Smooth muscle cell (in vitro differentiated cells): ENCODE measurements around the gene TMEM38B. TPM values are rescaled to one million over a fixed set of nuclear protein-coding genes. Genes with fewer than 3 reads are reported as not detected.
A peak's percentile ranks its signal among the peaks of the same experiment; 100 is the strongest.

Experiments
- DNase-seq: peaks from one replicate; lab custom pipeline; 2025; ENCODE audit not compliant: unreplicated experiment; lab: John Stamatoyannopoulos, UW
- H2AFZ ChIP-seq: fragments of 200-600 bp; sonication (generic); 2 replicates; pipeline ENCODE4 v1.6.0; 2016; ENCODE audit warnings: antibody characterized with exemption, low read depth, mild to moderate bottlenecking
- H3F3A ChIP-seq: fragments of 200-600 bp; sonication (generic); 2 replicates; pipeline ENCODE4 v1.6.0; 2017; ENCODE audit warnings: antibody characterized with exemption, low read depth
- H3K27ac ChIP-seq: fragments of 200-600 bp; sonication (generic); 2 replicates; pipeline ENCODE4 v1.5.1; 2016; ENCODE audit warnings: low read depth, mild to moderate bottlenecking
- H3K27me3 ChIP-seq: fragments of 200-600 bp; sonication (generic); 2 replicates; pipeline ENCODE4 v1.6.1; 2016; ENCODE audit warnings: low read depth, mild to moderate bottlenecking
- H3K36me3 ChIP-seq: fragments of 200-600 bp; sonication (generic); 2 replicates; pipeline ENCODE4 v1.5.1; 2016; ENCODE audit warnings: low read depth
- H3K4me1 ChIP-seq: fragments of 200-600 bp; sonication (generic); 2 replicates; pipeline ENCODE4 v1.5.1; 2016; ENCODE audit warnings: low read depth
- H3K4me2 ChIP-seq: fragments of 200-600 bp; sonication (generic); 2 replicates; pipeline ENCODE4 v1.6.0; 2016; ENCODE audit warnings: mild to moderate bottlenecking
- H3K4me3 ChIP-seq: fragments of 200-600 bp; sonication (generic); 2 replicates; pipeline ENCODE4 v1.5.1; 2016; ENCODE audit warnings: mild to moderate bottlenecking
- H3K79me2 ChIP-seq: fragments of 200-600 bp; sonication (generic); 2 replicates; pipeline ENCODE4 v1.6.0; 2016; ENCODE audit warnings: low read depth, mild to moderate bottlenecking
- H3K9ac ChIP-seq: fragments of 200-600 bp; sonication (generic); 2 replicates; pipeline ENCODE4 v1.6.0; 2016; ENCODE audit warnings: low read depth
- H3K9me3 ChIP-seq: fragments of 200-600 bp; sonication (generic); replicated peaks from 2 replicates; pipeline ENCODE4 v1.5.1; 2016; ENCODE audit warnings: low read depth
- H4K20me1 ChIP-seq: fragments of 200-600 bp; sonication (generic); 2 replicates; pipeline ENCODE4 v1.6.0; 2016; ENCODE audit warnings: low read depth
- WGBS: methylation state at CpG from one replicate; pipeline ENCODE4 v1.1.7; 2016; ENCODE audit warnings: low lambda C conversion rate; 5-methylcytosine and 5-hydroxymethylcytosine counted together
- polyA plus RNA-seq: library from polyadenylated mRNA; unstranded; fragments of >200 nt; fragmentation: Nextera tagmentation; extraction: Ambion mirVana; gene quantifications from 2 replicates; pipeline ENCODE4 v1.2.1, GENCODE V29; 2016
- total RNA-seq: library from RNA; depleted of rRNA; stranded (reverse); fragments of >200 nt; gene quantifications from 2 replicates; pipeline ENCODE4 v1.2.3, GENCODE V29; 2014
- TF ChIP-seq, protein P1 (sequence below): fragments of 200-600 bp; sonication (generic); IDR thresholded peaks from 2 replicates; pipeline ENCODE4 v1.5.1; 2017; ENCODE audit warnings: borderline replicate concordance, mild to moderate bottlenecking, antibody characterized with exemption; ENCODE audit not compliant: insufficient read depth, poor library complexity, severe bottlenecking

Gene TMEM38B
- total and polyA plus RNA-seq, 2 experiments from 2014 or later: 15.9 to 28.4 TPM

DNA sequence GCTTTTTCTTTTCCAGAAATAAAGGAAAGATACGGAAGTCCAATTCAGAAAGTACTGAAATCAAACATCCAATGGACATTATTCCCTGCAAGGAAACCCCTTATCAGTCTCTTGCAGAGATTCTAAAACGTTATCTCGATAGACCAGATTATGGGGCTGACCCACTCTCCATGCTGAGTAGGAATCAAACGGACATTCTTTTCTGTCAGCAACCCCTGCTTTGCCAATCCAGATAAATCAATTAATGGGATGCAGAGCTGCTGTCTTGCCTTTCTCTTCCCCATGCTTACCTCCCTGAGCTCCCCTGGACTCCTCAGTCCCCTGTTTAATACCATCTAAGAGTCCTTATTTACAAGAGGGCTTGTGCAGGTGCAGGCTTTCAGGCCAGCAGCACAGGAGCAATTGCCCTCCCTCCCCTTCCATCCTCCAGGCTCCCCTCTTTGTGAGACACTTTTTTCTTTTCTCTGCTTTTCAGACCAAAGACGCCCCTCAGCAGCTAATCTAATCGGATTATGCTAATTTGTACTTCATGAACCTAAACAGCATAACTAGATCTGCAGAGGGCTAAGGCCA is 17.9 kb upstream of the TMEM38B start:
- H3K4me1 ChIP-seq: peaks cover 27% of the 10 kb centered on the region
- no peaks in the 10 kb centered on the region for H3K36me3 ChIP-seq
- no peak overlapping the region for H3K9ac ChIP-seq
- no peak overlapping the region for H3K4me3 ChIP-seq
- no peaks in the 10 kb centered on the region for H3K27me3 ChIP-seq
- no peaks in the 10 kb centered on the region for H3F3A ChIP-seq
- DNase-seq: no peak
- no peak overlapping the region for H3K4me2 ChIP-seq
- H3K27ac ChIP-seq: no peak overlapping the region
- WGBS: 79% methylated on average over 6 of the region's 6 CpGs
- TF ChIP-seq, protein P1, sequence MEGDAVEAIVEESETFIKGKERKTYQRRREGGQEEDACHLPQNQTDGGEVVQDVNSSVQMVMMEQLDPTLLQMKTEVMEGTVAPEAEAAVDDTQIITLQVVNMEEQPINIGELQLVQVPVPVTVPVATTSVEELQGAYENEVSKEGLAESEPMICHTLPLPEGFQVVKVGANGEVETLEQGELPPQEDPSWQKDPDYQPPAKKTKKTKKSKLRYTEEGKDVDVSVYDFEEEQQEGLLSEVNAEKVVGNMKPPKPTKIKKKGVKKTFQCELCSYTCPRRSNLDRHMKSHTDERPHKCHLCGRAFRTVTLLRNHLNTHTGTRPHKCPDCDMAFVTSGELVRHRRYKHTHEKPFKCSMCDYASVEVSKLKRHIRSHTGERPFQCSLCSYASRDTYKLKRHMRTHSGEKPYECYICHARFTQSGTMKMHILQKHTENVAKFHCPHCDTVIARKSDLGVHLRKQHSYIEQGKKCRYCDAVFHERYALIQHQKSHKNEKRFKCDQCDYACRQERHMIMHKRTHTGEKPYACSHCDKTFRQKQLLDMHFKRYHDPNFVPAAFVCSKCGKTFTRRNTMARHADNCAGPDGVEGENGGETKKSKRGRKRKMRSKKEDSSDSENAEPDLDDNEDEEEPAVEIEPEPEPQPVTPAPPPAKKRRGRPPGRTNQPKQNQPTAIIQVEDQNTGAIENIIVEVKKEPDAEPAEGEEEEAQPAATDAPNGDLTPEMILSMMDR: no peak
- no peak overlapping the region for H2AFZ ChIP-seq
- no peaks in the 10 kb centered on the region for H3K9me3 ChIP-seq
- no peaks in the 10 kb centered on the region for H3K79me2 ChIP-seq
- H4K20me1 ChIP-seq: no peaks in the 10 kb centered on the region

DNA sequence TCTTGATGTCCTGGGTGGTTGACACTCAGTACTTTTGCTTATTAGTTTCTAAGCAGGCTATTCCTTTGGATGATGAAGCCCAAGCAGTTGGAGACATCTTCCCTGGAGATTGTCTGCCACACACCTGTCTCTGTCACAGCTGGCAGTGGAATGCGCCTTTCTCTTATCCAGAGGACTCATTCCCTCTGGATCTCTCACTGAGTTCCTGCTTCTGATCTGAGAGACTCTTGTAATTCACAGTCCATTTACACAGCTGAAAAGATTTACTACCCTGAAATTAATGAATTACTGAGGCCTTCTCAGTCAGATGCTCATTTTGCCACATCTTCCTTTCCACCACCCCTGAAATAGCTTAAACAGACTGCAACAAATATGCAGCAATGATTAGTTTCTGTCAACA is 16.2 kb upstream of the TMEM38B start:
- 100% methylated on average over 1 of the region's 1 CpG for WGBS
- Histone ChIP-seq H3K4me3 (no peak overlapping the region), H3K79me2 (no peaks in the 10 kb centered on the region)

DNA sequence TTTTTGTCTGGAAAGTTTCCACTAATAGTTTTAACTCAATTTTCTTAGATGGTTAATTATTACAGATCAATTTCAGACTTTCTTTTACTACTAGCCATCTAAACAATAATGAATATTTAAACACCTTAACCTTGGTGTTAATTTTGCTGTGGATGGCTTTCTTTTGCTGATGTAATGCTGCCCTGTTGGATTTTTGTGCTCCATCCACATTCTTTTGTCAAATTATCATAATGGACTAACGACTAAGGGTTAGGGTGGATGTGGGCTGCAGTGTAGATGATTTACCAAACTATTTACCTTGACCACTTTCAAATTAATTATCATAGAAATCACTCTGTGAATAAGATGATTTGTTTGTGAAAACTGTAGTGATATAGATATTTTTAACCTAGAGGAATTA is 15.6 kb upstream of the TMEM38B start:
- peaks cover 5% of the 10 kb centered on the region for H3F3A ChIP-seq
- H3K36me3 ChIP-seq: no peaks in the 10 kb centered on the region
- 42% methylated on average over 1 of the region's 1 CpG for WGBS
- H3K9ac ChIP-seq: no peak overlapping the region
- H3K27ac ChIP-seq: no peak overlapping the region
- H3K4me2 ChIP-seq: no peak overlapping the region
- no peaks in the 10 kb centered on the region for H3K79me2 ChIP-seq
- no peak overlapping the region for H3K4me3 ChIP-seq
- no peaks in the 10 kb centered on the region for H4K20me1 ChIP-seq
- DNase-seq: no peak
- peaks cover 27% of the 10 kb centered on the region for H3K4me1 ChIP-seq
- H2AFZ ChIP-seq: no peak overlapping the region
- H3K27me3 ChIP-seq: no peaks in the 10 kb centered on the region
- TF ChIP-seq, protein P1: no peak
- H3K9me3 ChIP-seq: no peaks in the 10 kb centered on the region

More for the DNA sequence above, 16.2 kb upstream of the TMEM38B start:
- no peak for DNase-seq
- Histone ChIP-seq H3F3A (peaks cover 5% of the 10 kb centered on the region), H3K9ac (no peak overlapping the region), H3K4me1 (peaks cover 27% of the 10 kb centered on the region), H4K20me1 (no peaks in the 10 kb centered on the region), H3K27me3 (no peaks in the 10 kb centered on the region), H2AFZ (peak overlapping the region; percentile 41), H3K9me3 (no peaks in the 10 kb centered on the region), H3K36me3 (no peaks in the 10 kb centered on the region), H3K27ac (no peak overlapping the region), H3K4me2 (no peak overlapping the region)
- TF ChIP-seq, protein P1: no peak
